Stimulated activated CD8-positive, alpha-beta memory T cell treated with anti-CD3 and anti-CD28 coated beads, Interleukin-12 subunit alpha, Interleukin-12 subunit beta, amount 100 ng/mL, for 24 hours (primary cell): Measurements from ENCODE around the gene PRSS38.

Experiments
- DNase-seq: peaks from one replicate; pipeline ENCODE4 v3.0.0-alpha.2; 2020; ENCODE audit errors: extremely low read depth

Gene PRSS38

GRCh38 chr1:227793079-227793947 lies 22.2 kb upstream of the PRSS38 start:
- no peak for DNase-seq

DNA sequence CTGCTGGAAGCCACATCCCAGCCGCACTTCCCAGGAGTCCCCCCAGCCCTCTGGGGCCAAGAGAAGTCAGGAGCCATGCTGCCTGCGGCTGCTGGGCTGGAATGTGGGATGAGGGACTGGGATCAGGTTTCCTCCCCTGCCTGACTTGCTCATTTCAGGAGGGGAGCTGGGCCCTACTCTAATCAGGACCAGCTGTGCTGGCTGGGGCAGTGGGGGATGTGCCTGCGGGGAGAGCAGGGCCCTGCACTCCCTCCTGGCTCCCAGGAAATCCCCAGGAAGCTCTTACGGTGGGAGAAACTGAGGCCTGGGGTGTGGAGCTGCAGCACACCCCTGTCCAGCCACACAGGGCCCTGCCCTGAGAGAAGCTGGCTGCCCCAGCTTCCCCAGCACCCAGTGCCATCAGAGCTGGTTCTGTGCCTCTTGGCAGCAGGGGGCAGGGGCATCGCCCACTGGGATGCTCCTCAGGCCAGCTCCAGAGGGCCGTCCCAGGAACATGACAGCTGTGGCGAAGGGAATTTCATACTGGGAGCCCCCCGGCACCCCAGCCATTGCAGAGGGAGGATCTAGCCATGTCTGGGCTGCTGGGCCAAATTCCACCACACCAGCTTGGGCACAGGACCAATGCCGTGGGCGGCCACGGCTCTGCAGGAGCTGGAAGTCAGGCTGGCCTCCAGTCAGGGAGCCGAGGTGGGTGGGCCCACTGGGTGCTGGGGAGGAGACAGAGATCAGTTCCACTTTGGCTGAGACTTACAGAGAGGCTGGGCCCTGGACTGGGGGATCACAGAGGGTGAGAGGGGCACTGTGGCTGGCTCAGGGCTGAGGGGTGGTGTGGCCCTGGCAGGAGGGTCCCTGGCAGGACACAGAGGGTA lies 21.3 kb upstream of the PRSS38 start:
- DNase-seq, result no peak

DNA sequence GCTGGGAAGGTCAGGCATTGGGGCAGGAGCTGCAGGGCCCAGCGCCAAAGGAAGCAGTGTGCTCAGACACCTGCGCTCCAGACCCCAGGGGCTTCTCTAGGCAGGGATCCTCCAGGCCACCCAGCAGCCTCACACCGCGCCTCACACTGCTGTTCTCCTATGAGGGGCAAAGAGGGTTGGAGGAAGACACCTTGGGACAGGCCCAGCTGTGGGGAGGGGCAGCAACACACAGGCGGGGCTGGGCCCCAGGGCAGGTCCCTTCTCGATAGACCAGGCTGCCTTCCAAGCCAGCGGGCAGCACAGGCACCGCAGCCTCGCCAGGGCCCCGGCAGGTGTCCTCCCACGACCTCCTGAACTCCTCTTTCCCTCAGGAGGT lies 20.7 kb upstream of the PRSS38 start:
- DNase-seq, result no peak

- DNase-seq, result no peak
These were observed 19.7 kb upstream of the PRSS38 start for GRCh38 chr1:227795732-227796131.

GRCh38 chr1:227796359-227796915 lies 19.0 kb upstream of the PRSS38 start:
- DNase-seq, result no peak

GRCh38 chr1:227797144-227797543 lies 18.3 kb upstream of the PRSS38 start:
- no peak for DNase-seq

DNA sequence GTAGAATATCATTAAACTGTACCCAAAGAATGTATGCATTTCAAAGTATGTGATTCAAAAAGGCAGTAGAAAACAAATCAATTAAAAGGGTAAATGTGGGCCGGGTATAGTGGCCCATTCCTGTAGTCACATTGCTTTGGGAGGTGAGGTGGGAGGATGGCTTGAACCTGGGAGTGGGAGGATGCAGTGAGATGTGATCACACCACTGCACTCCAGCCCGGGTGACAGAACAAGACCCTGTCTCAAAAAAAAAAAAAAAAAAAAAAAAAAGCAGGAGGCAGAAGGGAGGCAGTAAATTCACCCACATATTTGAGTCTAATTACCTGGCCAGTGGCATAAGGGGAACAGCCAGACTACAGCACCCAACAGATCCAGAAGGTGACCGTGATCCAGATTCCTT lies 17.9 kb upstream of the PRSS38 start:
- no peak for DNase-seq

DNA sequence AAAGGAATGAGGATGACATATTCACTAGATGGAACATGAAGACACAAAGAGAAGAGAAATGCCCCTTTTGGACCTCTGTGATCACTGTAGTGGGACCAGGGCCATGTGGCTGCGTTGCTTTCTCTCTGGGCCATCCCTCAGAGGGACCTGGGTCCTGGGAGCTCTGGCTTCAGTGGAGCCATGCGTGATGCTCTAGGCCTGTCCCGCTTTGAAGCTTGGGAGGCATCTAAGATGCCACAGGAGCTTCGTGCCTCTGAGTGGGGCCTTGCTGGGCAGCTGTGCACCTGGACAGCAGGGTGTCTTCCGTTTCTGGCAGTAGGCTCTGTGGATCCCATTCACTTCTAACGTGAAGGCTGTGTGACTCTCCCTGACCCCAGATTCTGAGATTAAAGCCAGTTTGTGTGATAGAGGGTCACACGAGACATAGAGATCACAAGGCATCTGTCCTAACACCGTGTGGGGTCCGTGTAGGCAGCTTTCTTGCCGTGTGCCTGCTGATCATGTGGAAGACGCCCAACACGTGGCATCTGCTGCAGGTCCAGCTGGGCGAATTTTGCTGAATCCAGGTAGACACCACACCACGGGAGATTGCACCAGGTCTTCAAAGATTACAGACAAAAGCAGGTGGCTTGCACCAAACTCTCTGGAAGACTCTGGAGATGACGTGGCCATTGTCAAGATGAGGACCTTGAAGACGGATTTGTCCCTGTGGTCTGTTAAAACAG lies 17.2 kb upstream of the PRSS38 start:
- DNase-seq, result no peak

DNA sequence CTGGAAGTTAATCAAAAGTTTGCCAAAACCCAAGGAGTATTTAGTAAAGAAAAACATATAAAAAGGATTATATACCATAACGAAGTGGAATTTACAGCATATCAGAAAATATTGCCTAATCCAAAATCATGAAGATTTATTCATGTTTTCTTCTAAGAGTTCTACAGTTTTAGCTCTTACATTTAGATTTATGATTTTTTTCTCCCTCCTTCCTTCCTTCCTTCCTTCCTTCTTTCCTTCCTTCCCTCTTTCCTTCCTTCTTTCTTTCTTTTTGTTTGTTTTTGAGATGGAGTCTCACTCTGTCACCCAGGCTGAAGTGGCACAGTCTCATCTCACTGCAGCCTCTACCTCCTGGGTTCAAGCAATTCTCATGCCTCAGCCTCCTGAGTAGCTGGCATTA lies 15.7 kb upstream of the PRSS38 start:
- DNase-seq, result no peak

GRCh38 chr1:227803933-227804332 lies 11.5 kb upstream of the PRSS38 start:
- DNase-seq, result no peak

DNA sequence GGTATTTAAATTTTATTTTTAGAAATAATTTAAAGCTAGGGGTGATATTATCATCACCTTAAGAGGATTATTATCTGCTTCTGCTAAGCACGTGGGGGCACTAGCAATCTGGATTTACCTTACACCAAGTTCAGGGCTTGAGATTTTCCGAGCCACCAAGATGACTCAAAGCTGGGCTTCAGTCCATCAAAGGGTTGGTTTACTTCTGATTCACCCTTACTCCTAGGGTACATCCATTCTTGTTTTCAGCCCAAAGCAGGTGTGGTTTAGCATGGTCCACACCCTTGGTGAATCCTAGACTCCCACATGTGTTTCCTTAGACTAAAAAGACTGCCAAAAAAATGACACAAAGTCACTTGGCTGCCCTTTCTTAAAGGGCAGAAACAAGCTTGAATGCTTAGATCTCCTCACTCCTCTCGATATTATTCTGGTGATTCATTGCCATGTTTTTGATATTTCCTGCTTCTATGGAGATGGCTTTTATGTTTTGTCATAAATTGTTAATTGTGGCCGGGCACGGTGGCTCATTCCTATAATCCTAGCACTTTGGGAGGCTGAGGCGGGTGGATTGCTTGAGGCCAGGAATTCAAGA lies 9.8 kb upstream of the PRSS38 start:
- DNase-seq, result no peak

- no peak for DNase-seq
These were observed 6.9 kb upstream of the PRSS38 start for GRCh38 chr1:227808566-227808965.

DNA sequence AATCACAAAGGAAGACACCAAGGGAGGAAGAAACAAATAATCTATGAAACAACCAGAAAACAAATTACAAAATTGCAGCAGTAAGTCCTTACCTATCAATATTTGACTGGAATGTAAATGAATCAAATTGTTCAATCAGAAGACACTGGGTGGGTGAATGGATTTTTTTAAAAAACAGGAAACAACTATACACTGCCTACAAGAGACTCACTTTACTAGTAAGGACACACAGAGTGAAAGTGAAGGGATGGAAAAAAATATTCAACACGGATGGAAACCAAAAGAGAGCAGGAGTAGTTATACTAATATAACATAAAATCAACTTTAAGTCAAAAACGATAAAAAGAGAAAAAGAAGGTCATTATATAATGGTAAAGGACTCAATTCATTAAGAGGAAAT lies 6.4 kb upstream of the PRSS38 start:
- no peak for DNase-seq

- no peak for DNase-seq
These were observed 1.5 kb upstream of the PRSS38 start for GRCh38 chr1:227813962-227814361.

GRCh38 chr1:227816750-227817446 lies 1.4 kb downstream of the PRSS38 start:
- DNase-seq, result no peak

GRCh38 chr1:227823537-227823936 lies 8.1 kb downstream of the PRSS38 start:
- no peak for DNase-seq

GRCh38 chr1:227824204-227824603 lies 8.7 kb downstream of the PRSS38 start:
- DNase-seq, result no peak

- no peak for DNase-seq
These were observed 13.3 kb downstream of the PRSS38 start for GRCh38 chr1:227828786-227829185.

- no peak for DNase-seq
These were observed 22.7 kb downstream of the PRSS38 start for GRCh38 chr1:227838181-227838580.

DNA sequence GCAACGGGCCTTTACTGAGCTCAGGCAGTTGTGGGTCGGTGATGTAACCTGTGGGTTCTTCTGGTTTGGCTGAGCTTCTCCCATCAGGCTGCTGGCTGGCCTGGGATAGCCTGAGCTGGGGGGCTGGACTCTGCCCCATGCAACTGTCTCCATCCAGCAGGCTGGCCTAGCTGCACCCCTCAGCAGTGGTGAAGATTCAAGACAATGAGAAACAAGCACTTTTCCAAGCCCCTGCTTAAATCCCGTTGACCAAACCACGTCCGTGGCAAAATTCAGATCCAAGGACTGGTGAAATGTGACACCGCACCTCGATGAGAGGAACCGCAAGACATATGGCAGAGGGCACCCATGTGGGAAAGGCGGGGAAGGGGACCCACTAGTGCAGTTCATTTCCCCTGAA lies 25.6 kb downstream of the PRSS38 start:
- DNase-seq, result no peak
